ENCODE measurements around the gene RNF167.

RNF167 gene

GRCh38 chr17:4948166-4948930 lies 8.3 kb downstream of the RNF167 start, which contains the start of gene PFN1 (continued):
- TF ChIP-seq GLI2 (tag by site-specific recombination; IDR thresholded peaks at IDR 0.05; ENCODE audit: borderline replicate concordance, low read depth) (no peak), CTCF (tag by site-specific recombination; IDR thresholded peaks at IDR 0.05) (0 out of 2 replicates have a peak, but pooled peaks have one; percentile 22), ZNF175 (tag by site-specific recombination; IDR thresholded peaks at IDR 0.05) (no peak), ZFP37 (tag by site-specific recombination; IDR thresholded peaks at IDR 0.05) (peak; percentile 22; the same call in 1 of the 2 replicates), ELK4 (IDR thresholded peaks at IDR 0.05; ENCODE audit: borderline replicate concordance, low read depth, low read length) (no peak), ZNF654 (tag by site-specific recombination; IDR thresholded peaks at IDR 0.05; ENCODE audit: low read depth) (no peak), WT1 (tag by site-specific recombination; IDR thresholded peaks at IDR 0.05) (peak; percentile 54; the same call in 1 of the 2 replicates), ZNF513 (tag by site-specific recombination; IDR thresholded peaks at IDR 0.05) (no peak), ZNF629 (tag by site-specific recombination; IDR thresholded peaks at IDR 0.05) (peak; percentile 69), ZNF510 (tag by site-specific recombination; IDR thresholded peaks at IDR 0.05; ENCODE audit: insufficient replicate concordance) (no peak), HOXC10 (CRISPR knock-in tag; IDR thresholded peaks at IDR 0.05) (no peak), ZNF48 (tag by site-specific recombination; IDR thresholded peaks at IDR 0.05) (no peak), ZNF530 (tag by site-specific recombination; IDR thresholded peaks at IDR 0.05; ENCODE audit: low read depth) (no peak), ZNF600 (tag by site-specific recombination; IDR thresholded peaks at IDR 0.05) (no peak; the same call in none of the 2 replicates), ZSCAN16 (tag by site-specific recombination; IDR thresholded peaks at IDR 0.05) (0 out of 2 replicates have a peak, but pooled peaks have one; percentile 12), TSHZ1 (tag by site-specific recombination; IDR thresholded peaks at IDR 0.05; ENCODE audit: borderline replicate concordance) (0 out of 2 replicates have a peak, but pooled peaks have one; percentile 8), ZBTB17 (tag by site-specific recombination; IDR thresholded peaks at IDR 0.05) (peak; percentile 97), OSR2 (tag by site-specific recombination; IDR thresholded peaks at IDR 0.05) (no peak), SALL2 (tag by site-specific recombination; IDR thresholded peaks at IDR 0.05; ENCODE audit: borderline replicate concordance) (no peak), GLIS1 (tag by site-specific recombination; IDR thresholded peaks at IDR 0.05) (peak; percentile 13; the same call in 1 of the 2 replicates), SCRT1 (tag by site-specific recombination; IDR thresholded peaks at IDR 0.05; ENCODE audit: borderline replicate concordance) (no peak), ZNF211 (tag by site-specific recombination; IDR thresholded peaks at IDR 0.05; ENCODE audit: low read depth) (no peak), ZNF157 (tag by site-specific recombination; IDR thresholded peaks at IDR 0.05) (no peak), ZNF521 (tag by site-specific recombination; IDR thresholded peaks at IDR 0.05) (no peak), SP7 (tag by site-specific recombination; IDR thresholded peaks at IDR 0.05) (peak; percentile 34; the same call in 1 of the 2 replicates), SCRT2 (tag by site-specific recombination; IDR thresholded peaks at IDR 0.05) (no peak), GFI1B (tag by site-specific recombination; IDR thresholded peaks at IDR 0.05) (no peak; the same call in 1 of the 2 replicates), REST (tag by site-specific recombination; IDR thresholded peaks at IDR 0.05) (no peak), ZNF10 (tag by site-specific recombination; IDR thresholded peaks at IDR 0.05) (no peak)

Measured in HEK293 (cell line).